ENCODE data around the gene UPB1. TPM values are rescaled to one million over a fixed set of nuclear protein-coding genes. Genes with fewer than 3 reads are reported as not detected.

Gene UPB1
- total RNA-seq, 1 donor from 2014 or later = 1.3 TPM

DNA sequence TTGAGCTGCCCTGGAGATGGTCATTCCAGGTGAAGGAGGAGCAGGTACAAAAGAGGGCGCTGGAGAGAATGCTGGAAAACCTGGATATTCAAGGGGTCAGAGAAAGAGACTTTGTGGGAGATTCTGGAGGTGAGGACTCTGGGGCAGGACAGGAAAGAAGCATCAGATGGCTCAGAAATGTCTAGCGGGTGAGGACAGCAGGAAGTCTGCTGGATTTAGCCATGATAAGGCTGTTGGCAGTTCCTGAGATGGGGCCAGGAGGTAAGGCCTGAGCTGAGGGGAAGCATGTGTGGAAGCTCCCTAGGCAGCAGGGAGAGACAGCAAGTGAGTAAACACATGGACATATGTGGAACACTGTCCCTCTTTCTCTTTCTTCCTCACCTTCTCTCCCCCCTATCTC lies 1.5 kb downstream of the UPB1 start:
- H3K27me3 Mint-ChIP-seq (ENCODE audit: low read depth) = peaks cover 39% of the 10 kb centered on the region
- peaks cover 39% of the 10 kb centered on the region for H3K4me1 Mint-ChIP-seq
- H3K9me3 Mint-ChIP-seq = no peaks in the 10 kb centered on the region
- no peak overlapping the region for H3K27ac Mint-ChIP-seq
- H3K4me3 Mint-ChIP-seq = no peak overlapping the region
- no peak for TF ChIP-seq CTCF (IDR thresholded peaks at IDR 0.05; ENCODE audit: unreplicated experiment)
- no peaks in the 10 kb centered on the region for H3K36me3 Mint-ChIP-seq
- no peak for DNase-seq (ENCODE audit: low spot score in 2 of 2, unreplicated experiment in 2 of 2)

DNA sequence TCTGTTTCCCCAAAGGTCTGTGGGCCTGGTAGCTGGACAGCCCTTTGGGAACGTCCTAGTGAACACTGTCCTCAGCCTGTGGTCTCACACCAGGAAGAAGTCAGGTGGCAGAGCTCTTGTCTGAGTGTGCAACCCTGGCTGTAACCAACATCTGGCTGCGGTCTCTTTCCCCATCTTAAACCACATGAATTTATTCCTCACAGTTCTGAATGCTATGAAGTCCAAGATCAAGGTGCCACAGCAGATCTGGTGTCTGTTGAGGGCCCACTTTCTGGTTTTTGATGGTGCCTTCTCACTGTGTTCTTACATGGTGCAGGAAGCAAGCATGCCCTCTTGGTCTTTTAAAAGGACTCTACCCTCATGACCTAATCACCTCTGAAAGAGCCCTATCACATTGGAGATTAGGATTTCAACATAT lies 2.7 kb downstream of the UPB1 start:
- H3K27me3 Mint-ChIP-seq (ENCODE audit: low read depth) = peaks cover 32% of the 10 kb centered on the region
- H3K27ac Mint-ChIP-seq = no peak overlapping the region

GRCh38 chr22:24498824-24499223 lies 3.7 kb downstream of the UPB1 start:
- Mint-ChIP-seq H3K4me3 (no peak overlapping the region), H3K36me3 (no peaks in the 10 kb centered on the region), H3K4me1 (peaks cover 34% of the 10 kb centered on the region), H3K27ac (no peak overlapping the region), H3K9me3 (no peaks in the 10 kb centered on the region), H3K27me3 (ENCODE audit: low read depth) (peaks cover 26% of the 10 kb centered on the region)
- no peak for TF ChIP-seq CTCF (IDR thresholded peaks at IDR 0.05; ENCODE audit: unreplicated experiment)
- DNase-seq (ENCODE audit: low spot score in 2 of 2, unreplicated experiment in 2 of 2) = no peak

More for the DNA sequence above, 2.7 kb downstream of the UPB1 start:
- no peak overlapping the region for H3K4me3 Mint-ChIP-seq
- DNase-seq (ENCODE audit: low spot score in 2 of 2, unreplicated experiment in 2 of 2) = no peak
- no peaks in the 10 kb centered on the region for H3K36me3 Mint-ChIP-seq
- TF ChIP-seq CTCF (IDR thresholded peaks at IDR 0.05; ENCODE audit: unreplicated experiment) = no peak
- no peaks in the 10 kb centered on the region for H3K9me3 Mint-ChIP-seq
- peaks cover 34% of the 10 kb centered on the region for H3K4me1 Mint-ChIP-seq

DNA sequence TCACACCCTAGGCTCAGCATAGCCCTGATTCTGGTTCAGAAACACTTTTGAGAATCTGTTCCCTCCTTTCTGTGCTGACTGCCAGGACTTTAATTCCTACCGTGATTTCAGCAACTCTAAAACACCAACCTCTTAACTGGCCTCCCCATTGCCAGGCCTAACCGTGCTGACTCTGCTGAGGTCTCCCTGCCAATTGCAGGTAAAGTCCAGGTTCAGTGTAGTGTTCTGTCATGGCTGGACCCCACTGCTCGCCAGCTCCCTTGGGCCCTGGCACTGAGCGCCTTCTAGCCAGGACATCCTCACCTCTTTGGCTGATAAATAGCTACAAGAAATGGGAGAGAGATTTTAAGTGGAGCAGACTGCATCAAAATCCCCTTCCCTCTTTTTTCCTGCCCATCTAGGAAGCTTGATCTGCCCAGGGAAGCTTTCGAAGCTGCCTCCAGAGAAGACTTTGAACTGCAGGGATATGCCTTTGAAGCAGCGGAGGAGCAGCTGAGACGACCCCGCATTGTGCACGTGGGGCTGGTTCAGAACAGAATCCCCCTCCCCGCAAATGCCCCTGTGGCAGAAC lies 4.7 kb downstream of the UPB1 start:
- no peak for DNase-seq (ENCODE audit: low spot score in 2 of 2, unreplicated experiment in 2 of 2)
- Mint-ChIP-seq H3K9me3 (no peaks in the 10 kb centered on the region), H3K4me1 (peaks cover 29% of the 10 kb centered on the region), H3K4me3 (no peak overlapping the region), H3K27me3 (ENCODE audit: low read depth) (peaks cover 19% of the 10 kb centered on the region), H3K27ac (no peak overlapping the region), H3K36me3 (no peaks in the 10 kb centered on the region)
- TF ChIP-seq CTCF (IDR thresholded peaks at IDR 0.05; ENCODE audit: unreplicated experiment) = no peak

- H3K36me3 Mint-ChIP-seq = no peaks in the 10 kb centered on the region
- peaks cover 13% of the 10 kb centered on the region for H3K27me3 Mint-ChIP-seq (ENCODE audit: low read depth)
- no peaks in the 10 kb centered on the region for H3K9me3 Mint-ChIP-seq
- no peak overlapping the region for H3K27ac Mint-ChIP-seq
- TF ChIP-seq CTCF (IDR thresholded peaks at IDR 0.05; ENCODE audit: unreplicated experiment) = no peak
- no peak overlapping the region for H3K4me3 Mint-ChIP-seq
- DNase-seq (ENCODE audit: low spot score in 2 of 2, unreplicated experiment in 2 of 2) = no peak
- peaks cover 29% of the 10 kb centered on the region for H3K4me1 Mint-ChIP-seq
Measured at GRCh38 chr22:24500277-24500820, 5.2 kb downstream of the UPB1 start.

Data from mesothelial cell of epicardium (in vitro differentiated cells).